NT2/D1 (cell line): ENCODE results near the gene RDH16.

Source experiments
- SUZ12 ChIP-seq: IDR thresholded peaks from 2 replicates; pipeline ENCODE4 v1.6.1; 2011; ENCODE audit not compliant: insufficient read length, insufficient read depth; ENCODE audit errors: extremely low read depth
- YY1 ChIP-seq: IDR thresholded peaks from 2 replicates; pipeline ENCODE4 v1.6.1; 2011; ENCODE audit not compliant: insufficient read length, insufficient read depth

DNA sequence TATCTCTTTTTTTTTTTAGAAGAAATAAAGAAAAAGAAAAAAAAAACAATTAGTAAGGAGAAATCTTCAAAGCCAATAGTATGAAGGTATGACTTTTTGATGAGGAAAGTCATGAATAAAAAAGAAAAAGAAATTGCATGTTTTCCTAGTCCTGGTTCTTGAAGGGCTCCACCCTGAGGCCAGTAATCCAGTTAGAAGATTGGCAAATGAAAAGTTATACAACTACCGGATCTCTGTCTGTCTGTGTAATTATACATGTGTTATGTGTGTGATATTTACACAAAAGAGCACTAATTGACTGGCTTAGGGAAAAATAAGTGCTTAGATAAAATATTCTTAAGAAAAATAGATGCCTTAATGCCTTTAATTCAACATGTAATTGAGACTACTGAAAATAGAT, 51.6 kb downstream of the RDH16 start:
- no peak for TF ChIP-seq SUZ12
- TF ChIP-seq YY1 = no peak
